Astrocyte (in vitro differentiated cells and primary cell): ENCODE results near the gene USP34.

Source experiments
- EZH2 ChIP-seq: IDR thresholded peaks from 2 replicates; pipeline ENCODE4 v1.6.1; 2012; ENCODE audit warnings: mild to moderate bottlenecking, low read length, inconsistent platforms; ENCODE audit not compliant: insufficient read depth
- TF ChIP-seq, protein P1 (sequence below): IDR thresholded peaks from 2 replicates; pipeline ENCODE4 v1.5.1; 2011; ENCODE audit warnings: low read depth, mild to moderate bottlenecking, inconsistent platforms, low read length, moderate library complexity; ENCODE audit not compliant: insufficient read depth

DNA sequence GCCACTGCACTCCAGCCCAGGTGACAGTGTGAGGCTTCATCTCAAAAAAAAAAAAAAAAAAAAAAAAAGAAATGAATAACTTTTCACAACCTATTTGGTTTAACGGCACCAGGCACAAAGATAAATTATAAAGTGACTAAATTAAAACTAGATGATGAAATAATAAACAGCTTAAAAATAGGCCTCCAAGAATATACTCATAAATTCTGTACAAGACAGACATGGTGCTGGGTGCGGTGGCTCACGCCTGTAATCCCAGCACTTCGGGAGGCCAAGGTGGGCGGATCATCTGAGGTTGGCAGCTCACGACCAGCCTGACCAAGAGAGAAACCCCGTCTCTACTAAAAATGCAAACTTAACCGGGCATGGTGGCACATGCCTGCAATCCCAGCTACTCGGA is 19.7 kb downstream of the USP34 start:
- TF ChIP-seq, protein P1, sequence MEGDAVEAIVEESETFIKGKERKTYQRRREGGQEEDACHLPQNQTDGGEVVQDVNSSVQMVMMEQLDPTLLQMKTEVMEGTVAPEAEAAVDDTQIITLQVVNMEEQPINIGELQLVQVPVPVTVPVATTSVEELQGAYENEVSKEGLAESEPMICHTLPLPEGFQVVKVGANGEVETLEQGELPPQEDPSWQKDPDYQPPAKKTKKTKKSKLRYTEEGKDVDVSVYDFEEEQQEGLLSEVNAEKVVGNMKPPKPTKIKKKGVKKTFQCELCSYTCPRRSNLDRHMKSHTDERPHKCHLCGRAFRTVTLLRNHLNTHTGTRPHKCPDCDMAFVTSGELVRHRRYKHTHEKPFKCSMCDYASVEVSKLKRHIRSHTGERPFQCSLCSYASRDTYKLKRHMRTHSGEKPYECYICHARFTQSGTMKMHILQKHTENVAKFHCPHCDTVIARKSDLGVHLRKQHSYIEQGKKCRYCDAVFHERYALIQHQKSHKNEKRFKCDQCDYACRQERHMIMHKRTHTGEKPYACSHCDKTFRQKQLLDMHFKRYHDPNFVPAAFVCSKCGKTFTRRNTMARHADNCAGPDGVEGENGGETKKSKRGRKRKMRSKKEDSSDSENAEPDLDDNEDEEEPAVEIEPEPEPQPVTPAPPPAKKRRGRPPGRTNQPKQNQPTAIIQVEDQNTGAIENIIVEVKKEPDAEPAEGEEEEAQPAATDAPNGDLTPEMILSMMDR: no peak
- no peak for TF ChIP-seq EZH2
